NCI-H460 (cell line): ENCODE data around the gene PTCD1. TPM values are rescaled to one million over a fixed set of nuclear protein-coding genes. Genes with fewer than 3 reads are reported as not detected.

Source experiments
- DNase-seq: peaks from one replicate; pipeline ENCODE4 v3.0.0-alpha.2; 2016; ENCODE audit warnings: low read depth; ENCODE audit errors: extremely low read depth
- polyA plus RNA-seq: library from polyadenylated mRNA; depleted of rRNA; stranded (reverse); fragments of >200 nt; gene quantifications from 2 replicates; pipeline ENCODE4 v1.2.3, GENCODE V29; 2014; cell fraction: nucleus; rRNA removed
- total RNA-seq: library from RNA; depleted of rRNA; stranded (reverse); fragments of >200 nt; shearing (Covaris generic); gene quantifications from 2 replicates; pipeline ENCODE4 v1.2.3, GENCODE V29; 2014; rRNA removed

PTCD1 gene
- 6.1 and 6.4 TPM in 2 replicates for total RNA-seq
- polyA plus RNA-seq = 10.6 and 13.8 TPM in 2 replicates

DNA sequence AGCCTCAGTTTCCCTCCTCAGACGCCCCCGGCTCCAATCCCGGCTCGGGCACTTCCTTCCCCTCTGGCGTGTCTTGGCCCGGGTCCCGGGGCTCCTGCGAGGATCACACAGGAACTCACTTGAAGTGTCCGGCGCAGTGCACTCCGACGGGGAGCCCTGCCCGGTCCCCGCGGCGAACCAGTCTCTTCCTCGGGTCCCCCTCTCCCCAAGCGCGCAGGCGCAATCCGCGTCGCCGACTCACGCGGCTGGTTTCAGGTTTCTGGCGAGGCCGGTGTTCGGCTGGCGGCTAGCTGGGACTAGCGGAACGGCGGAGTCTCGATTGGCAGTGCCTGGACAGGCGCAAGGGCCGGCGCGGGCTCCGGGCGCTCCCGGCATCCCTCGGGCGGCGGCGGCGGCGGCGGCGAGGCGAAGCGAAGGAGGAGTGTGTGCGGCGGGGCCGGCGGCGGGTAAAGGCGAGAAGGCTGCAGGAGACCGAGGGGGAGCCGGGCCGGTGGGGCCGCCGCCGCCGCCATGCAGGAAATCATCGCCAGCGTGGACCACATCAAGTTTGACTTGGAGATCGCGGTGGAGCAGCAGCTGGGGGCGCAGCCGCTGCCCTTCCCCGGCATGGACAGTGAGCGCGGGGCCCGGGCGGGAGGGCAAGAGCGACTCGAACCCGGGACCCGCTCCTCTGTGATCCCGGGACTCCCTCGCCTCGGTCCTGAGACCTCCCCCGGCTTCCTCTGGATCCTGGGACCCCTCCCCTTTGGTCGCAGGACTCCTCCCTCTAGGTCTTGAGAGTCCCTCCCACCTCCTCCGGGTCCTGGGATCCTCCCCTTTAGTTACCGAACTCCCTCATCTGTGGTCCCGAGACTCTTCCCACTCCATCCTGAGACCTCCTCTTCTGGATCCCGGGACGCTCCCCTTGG, at the start of gene PTCD1, which contains the start of gene CPSF4:
Gene PTCD1 (minus strand): TSS at position 226 of the 908 bp plus-strand sequence. CDS start 3,556 bp downstream, outside the sequence.
Gene CPSF4 (plus strand): TSS at position 371 of the 908 bp plus-strand sequence. CDS start 140 bp downstream, at position 511.
- DNase-seq = peak; percentile 95

DNA sequence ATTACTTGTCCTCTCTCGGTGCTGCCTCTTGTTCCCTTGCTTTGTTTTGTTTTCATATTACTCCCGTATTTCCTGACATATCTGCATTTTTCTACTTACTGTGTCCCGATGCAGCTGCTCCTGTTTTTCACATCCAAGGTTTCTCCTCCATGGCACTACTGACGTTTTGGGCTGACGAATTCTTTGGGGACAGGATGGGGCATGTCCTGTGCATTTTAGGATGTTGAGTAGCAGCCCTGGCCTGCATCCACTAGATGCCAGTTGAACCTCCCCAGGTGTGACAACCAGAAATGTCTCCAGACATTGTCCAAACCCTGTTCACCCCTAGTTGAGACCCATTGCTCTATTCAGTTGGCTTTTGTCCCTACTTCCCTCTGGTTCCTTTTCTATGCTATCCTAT, 46.5 kb upstream of the PTCD1 start:
- no peak for DNase-seq

GRCh38 chr7:99478464-99479440, 40.2 kb upstream of the PTCD1 start:
- no peak for DNase-seq

DNA sequence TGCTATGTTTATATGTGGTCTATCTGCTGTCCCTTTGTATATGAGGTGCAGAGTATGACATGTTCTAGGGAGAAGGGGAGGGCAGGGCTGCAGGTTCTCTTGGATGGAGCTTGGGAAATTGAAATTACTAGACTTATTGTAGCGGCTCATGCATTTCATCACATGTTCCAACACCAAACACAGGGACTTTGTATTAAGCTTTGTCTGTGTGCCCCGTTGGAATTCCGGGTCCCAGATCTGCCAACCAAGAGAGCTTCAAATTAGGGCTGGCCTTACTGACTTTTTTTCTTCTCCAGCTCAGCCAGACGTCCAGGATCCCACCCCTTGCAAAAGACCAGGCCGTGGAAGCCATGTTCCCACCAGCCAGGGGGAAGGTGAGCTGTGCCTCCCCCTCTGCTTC, 37.5 kb upstream of the PTCD1 start:
- no peak for DNase-seq

DNA sequence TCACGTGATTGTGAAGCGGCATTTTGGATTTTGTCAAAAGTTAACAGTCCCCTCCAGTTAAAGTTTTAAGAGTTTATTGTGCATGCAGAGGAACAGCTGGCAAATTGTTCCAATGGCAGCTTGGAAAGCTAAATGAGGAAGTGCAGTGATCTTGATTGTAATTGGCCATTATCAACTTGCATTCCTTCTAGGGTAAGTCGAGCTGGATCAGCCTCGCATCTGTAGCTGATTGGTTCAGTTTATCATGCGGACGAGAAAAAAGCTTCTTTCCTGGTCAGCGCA, 34.7 kb upstream of the PTCD1 start:
- DNase-seq = no peak

GRCh38 chr7:99472561-99473314, 34.1 kb upstream of the PTCD1 start, which contains the start of gene ZNF789:
ZNF789 (plus strand) TSS chr7:99472890; CDS start chr7:99476457, 3,567 bp downstream.
- peak; percentile 95 for DNase-seq

DNA sequence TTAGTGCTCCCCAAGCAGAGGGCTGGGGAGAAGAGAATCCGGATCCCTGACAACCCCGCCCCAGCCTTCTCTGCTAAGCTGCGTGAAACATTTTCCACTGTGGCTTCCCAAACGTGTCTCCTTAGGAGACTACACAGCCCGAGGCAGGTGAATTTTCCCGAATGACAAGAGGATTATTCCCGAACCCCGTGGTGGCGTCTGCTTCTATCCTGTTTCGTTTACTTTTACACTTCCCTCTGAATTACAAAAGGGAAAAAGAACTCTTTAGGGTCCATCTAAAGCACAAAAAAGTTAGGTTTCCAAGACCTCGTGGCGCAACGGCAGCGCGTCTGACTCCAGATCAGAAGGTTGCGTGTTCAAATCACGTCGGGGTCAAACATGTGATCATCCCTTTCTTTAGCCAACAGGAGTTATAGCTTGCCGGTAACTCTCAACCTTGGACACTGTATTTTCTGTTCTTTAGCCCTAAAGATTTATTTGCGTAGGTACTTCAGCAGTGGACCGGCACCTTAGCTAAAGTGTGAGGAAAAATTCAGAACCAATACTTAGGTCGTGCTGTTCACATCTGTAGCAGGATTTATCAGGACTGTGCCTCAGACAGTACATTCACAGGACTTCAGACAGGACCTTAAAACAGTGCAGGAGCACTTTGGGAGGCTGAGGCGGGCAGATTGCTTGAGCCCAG, 30.9 kb upstream of the PTCD1 start:
- no peak for DNase-seq

DNA sequence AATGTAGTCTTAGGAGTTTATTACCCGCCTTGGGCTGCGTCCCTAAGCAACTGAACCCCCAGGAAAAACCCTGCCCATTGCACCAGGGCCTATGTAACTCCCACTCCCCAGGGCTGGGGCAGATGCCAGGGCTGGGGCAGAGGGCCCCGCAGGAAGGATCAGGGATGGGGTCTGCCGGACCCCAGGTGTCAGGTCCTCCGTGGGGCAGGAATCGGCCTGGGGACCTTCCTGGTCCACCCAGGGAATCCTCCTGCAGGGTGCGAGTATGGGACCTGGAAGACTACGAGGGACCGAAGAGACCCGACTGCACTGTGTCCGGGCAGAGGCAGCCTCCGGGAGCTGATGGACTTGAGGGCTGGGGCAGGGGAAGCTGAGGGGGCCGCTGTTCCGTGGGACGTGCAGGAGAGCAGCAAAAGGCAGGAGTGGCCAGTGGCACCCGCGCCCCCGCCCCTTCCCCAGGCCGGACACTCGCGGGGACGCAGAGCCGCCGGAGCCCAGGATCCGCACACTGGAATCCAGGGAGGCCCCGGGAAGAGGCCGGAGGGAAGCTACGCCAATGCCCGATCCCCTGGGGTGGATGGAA, 29.8 kb upstream of the PTCD1 start:
- no peak for DNase-seq

GRCh38 chr7:99465421-99465768, 26.8 kb upstream of the PTCD1 start:
- no peak for DNase-seq

DNA sequence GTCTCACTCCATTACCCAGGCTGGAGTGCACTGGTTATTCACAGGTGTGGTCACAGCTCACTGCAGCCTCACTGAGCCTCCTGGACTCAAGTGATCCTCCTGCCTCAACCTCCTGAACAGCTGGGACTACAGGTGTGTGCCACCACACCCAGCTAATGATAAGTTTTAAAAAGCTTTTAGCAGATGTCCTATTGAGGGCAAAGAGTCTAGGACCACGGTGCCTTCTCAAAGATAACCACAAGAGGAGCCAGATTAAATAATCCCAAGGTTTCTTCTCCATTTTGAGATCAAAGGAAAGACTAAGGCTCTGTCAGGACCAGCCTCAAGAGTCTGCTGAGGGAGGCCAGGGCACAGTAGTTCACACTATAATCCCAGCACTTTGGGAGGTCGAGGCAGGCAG, 22.6 kb upstream of the PTCD1 start:
- no peak for DNase-seq

- no peak for DNase-seq
Measured at GRCh38 chr7:99460651-99461050, 22.1 kb upstream of the PTCD1 start.

- DNase-seq = no peak
Measured at GRCh38 chr7:99459087-99459486, 20.5 kb upstream of the PTCD1 start.

GRCh38 chr7:99457650-99458493, 19.3 kb upstream of the PTCD1 start:
- no peak for DNase-seq

DNA sequence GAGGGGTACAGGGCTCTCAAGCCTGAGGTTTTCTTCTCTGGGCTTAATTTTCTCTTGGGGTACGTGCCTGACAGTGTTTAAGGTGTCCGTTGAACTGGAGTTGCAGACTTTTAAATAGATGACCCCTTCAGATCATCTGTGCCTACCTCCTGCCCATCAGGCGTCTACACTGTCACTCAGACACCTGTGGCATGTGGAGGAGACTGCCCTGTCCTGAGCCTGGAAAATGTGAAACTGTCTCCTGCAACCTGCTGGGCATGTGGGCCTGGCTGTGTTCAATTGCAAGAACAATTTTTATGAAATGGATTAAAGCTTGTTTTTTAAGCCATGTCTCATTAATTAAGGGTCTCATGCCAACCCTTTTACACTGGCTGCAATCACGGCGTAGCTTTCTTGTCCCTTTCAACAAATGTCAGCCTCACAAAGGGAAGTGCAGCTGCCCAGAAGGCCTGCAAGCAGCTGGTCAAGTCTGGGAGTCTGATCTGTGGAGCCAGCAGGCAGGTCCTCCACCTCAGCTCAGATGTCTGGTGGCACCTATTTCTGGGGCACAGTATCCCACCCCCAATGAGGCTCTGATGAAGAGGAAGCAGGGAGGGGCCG, 18.6 kb upstream of the PTCD1 start:
- no peak for DNase-seq

DNA sequence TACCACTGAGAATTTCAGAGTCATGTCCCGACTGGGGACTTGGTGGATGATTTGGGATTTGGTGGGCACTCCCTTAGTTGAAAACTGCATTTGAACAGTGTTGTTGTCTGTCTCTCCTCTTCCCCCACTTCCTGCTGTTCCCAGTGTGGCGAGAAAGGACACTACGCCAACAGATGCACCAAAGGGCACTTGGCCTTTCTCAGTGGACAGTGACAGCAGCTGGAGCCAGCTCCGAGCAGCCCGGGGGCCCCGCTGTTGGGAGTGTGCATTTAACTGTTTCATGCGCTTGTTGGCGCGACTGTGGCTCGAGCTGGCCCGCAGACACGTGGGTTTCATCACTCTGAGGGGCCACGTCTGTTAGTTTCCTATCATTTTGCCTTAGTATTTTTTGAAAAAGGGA, 17.7 kb upstream of the PTCD1 start:
- DNase-seq = no peak

DNA sequence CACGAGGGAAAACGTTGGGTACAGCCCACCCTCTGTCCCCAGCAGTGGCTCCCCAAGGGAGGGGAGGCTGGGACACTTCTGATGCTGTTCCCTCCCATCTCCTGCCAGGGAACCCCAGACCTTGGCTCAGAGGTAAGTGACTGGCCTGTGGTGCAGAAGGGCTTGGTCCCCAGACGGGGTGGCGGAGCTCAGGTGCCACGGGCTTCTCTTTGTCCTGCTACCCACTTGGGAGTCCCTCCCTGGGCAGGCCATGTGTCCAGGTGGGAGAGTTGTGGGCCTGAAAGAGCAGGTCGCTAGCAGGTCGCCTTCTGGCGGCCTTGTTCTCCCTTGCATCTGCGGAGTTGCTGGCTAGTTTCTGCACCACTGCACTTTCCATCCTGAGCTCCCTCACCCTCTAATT, 17.3 kb upstream of the PTCD1 start:
- DNase-seq = no peak

DNA sequence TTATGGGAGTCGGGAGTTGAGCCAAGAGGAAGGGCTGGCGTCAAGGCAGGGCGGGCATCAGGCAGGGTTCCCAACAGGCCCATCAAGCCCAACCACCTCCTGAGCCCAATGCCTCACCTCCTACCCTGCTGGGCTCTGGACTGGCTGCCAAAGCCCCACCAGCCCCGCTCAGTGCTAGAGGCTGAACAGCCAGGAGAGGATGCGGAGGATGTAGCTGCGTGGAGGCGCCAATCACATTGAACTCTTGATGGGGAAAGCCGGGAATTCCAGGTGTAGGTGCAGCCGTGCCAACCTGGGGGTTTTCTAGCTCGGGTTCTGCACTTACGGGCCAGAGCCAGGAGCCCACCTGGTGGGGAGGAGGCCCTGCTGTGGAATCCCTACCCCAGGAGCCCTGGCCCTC, 14.5 kb upstream of the PTCD1 start:
- DNase-seq = no peak

- no peak for DNase-seq
Measured at GRCh38 chr7:99452541-99452940, 13.9 kb upstream of the PTCD1 start.
